Stomach (tissue), 9 donors: ENCODE results near the gene PSD2. TPM values are rescaled to one million over a fixed set of nuclear protein-coding genes. Genes with fewer than 3 reads are reported as not detected.

Experiments
- DNase-seq, 2 donors: peaks; one replicate each; pipeline versions ENCODE4 v3.0.0 to v3.0.0-alpha.2; 2013 to 2019
- H3K27ac ChIP-seq, 5 donors: fragments of 200-600 bp in 4 of 5; sonication (generic) in 4 of 5; one replicate each; pipeline ENCODE4 v1.5.1; 2013 to 2019; ENCODE audit warnings: mild to moderate bottlenecking in 1 of 5, moderate library complexity in 1 of 5
- H3K27me3 ChIP-seq, 3 donors: fragments of 200-600 bp; sonication (generic); one replicate each; pipeline ENCODE4 v1.5.1; 2017 to 2019; ENCODE audit warnings: mixed run types in 1 of 3
- H3K36me3 ChIP-seq, 4 donors: fragments of 200-600 bp; sonication (generic); 1 replicate in 3 of 4; 2 replicates in 1 of 4; pipeline ENCODE4 v1.5.1; 2016 to 2019
- H3K4me1 ChIP-seq, 4 donors: fragments of 200-600 bp; sonication (generic); one replicate each; pipeline ENCODE4 v1.5.1; 2016 to 2019
- H3K4me3 ChIP-seq, 4 donors: fragments of 200-600 bp; sonication (generic) in 3 of 4; one replicate each; pipeline ENCODE4 v1.5.1; 2016 to 2019; ENCODE audit warnings: mild to moderate bottlenecking in 1 of 4
- H3K9me3 ChIP-seq, 4 donors: fragments of 200-600 bp; sonication (generic); one replicate each; pipeline ENCODE4 v1.5.1; 2016 to 2019
- EP300 ChIP-seq: sonication (generic); formaldehyde crosslinking; IDR thresholded peaks from one replicate; pipeline ENCODE4 v1.6.1; 2017; ENCODE audit warnings: antibody characterized with exemption
- POLR2A ChIP-seq, 4 donors: fragments of 450-650 bp; IDR thresholded peaks; one replicate each; pipeline ENCODE4 v1.6.1; 2016; ENCODE audit warnings: antibody characterized with exemption in 4 of 4, control low read depth in 2 of 4, mild to moderate bottlenecking in 1 of 4, moderate library complexity in 1 of 4
- POLR2AphosphoS5 ChIP-seq, 3 donors: sonication (generic); formaldehyde crosslinking; IDR thresholded peaks; one replicate each; pipeline ENCODE4 v1.6.1; 2016; ENCODE audit warnings: antibody characterized with exemption in 3 of 3
- WGBS, 5 donors: extraction: QIAGEN DNeasy Blood & Tissue Kit in 3 of 5; methylation state at CpG; one replicate each; pipeline versions ENCODE4 v1.1.5 to v1.1.7; 2013 to 2018; 5-methylcytosine and 5-hydroxymethylcytosine counted together
- intact Hi-C: fragments of 100-400 bp; cut with DNase I; formaldehyde crosslinking; loops from one replicate; pipeline ENCODE4 v1.15.1; 2023; ENCODE audit warnings: low total_unique reads
- polyA plus RNA-seq, 3 donors: library from polyadenylated mRNA; stranded (reverse); fragments of 200-250 nt; gene quantifications; one replicate each; pipeline ENCODE4 v1.2.3, GENCODE V29; 2013
- small RNA-seq, 4 donors: library from RNA; depleted of rRNA; stranded (forward); fragments of <200 nt; gene quantifications; one replicate each; pipeline ENCODE3, GENCODE V24; 2016
- total RNA-seq, 5 donors: library from RNA; depleted of rRNA; stranded (reverse); fragments of >200 nt; gene quantifications; one replicate each; pipeline versions ENCODE4 v1.1.0 to v1.2.3, GENCODE V29; 2014 to 2016
- TF ChIP-seq, protein P1 (sequence below), 7 experiments: fragments of 450-650 bp in 4 of 7; fragments of 200-600 bp in 3 of 7; sonication (generic) in 3 of 7; IDR thresholded peaks; one replicate each; pipeline ENCODE4 v1.5.1; 2016 to 2019; ENCODE audit warnings: antibody characterized with exemption in 7 of 7, control low read depth in 2 of 7, mild to moderate bottlenecking in 1 of 7
- donor health status: healthy with polysubstance abuse.
- donor health status: Bipolar disorder and iron deficiency.
- donor health status: healthy.

Gene PSD2
- total and polyA plus RNA-seq, 8 donors, result 0.05 to 0.73 TPM; not detected in 6

DNA sequence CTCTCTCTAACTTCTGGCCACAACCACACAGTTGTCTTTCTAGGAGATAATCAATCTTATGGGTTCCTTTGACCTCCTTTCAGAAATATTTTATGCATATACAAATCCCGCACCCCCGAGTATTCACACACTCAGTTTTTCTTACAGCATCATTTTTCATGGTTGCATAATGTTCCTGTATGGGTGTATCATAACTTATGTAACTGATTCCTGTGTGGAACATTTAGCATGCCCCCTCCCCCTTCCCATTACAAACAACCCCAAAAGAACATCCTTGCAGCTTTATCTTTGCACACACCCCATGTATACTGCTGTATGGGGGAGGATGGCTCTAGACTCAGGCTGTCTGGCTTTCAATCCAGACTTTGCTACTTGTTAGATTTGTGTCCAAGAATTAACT is 93.8 kb downstream of the PSD2 start:
- TF ChIP-seq, protein P1, sequence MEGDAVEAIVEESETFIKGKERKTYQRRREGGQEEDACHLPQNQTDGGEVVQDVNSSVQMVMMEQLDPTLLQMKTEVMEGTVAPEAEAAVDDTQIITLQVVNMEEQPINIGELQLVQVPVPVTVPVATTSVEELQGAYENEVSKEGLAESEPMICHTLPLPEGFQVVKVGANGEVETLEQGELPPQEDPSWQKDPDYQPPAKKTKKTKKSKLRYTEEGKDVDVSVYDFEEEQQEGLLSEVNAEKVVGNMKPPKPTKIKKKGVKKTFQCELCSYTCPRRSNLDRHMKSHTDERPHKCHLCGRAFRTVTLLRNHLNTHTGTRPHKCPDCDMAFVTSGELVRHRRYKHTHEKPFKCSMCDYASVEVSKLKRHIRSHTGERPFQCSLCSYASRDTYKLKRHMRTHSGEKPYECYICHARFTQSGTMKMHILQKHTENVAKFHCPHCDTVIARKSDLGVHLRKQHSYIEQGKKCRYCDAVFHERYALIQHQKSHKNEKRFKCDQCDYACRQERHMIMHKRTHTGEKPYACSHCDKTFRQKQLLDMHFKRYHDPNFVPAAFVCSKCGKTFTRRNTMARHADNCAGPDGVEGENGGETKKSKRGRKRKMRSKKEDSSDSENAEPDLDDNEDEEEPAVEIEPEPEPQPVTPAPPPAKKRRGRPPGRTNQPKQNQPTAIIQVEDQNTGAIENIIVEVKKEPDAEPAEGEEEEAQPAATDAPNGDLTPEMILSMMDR (IDR thresholded peaks at IDR 0.05), result no peak
- TF ChIP-seq POLR2AphosphoS5 (IDR thresholded peaks at IDR 0.05) (no peak), EP300 (no peak), POLR2A (IDR thresholded peaks at IDR 0.05) (no peak)
- Histone ChIP-seq H3K27me3 (no peaks in the 10 kb centered on the region), H3K9me3 (no peaks in the 10 kb centered on the region), H3K4me1 (peaks cover 0 to under 1% (median 0%) of the 10 kb centered on the region in 4 donors), H3K27ac (no peak overlapping the region), H3K4me3 (no peak overlapping the region), H3K36me3 (peaks cover 0 to 21% (median 0%) of the 10 kb centered on the region in 4 donors)
- intact Hi-C loops, result no loop called here
- WGBS, 5 donors, result 85 to 97% (median 94%) methylated on average over 2 of the region's 2 CpGs
- no peak for DNase-seq

DNA sequence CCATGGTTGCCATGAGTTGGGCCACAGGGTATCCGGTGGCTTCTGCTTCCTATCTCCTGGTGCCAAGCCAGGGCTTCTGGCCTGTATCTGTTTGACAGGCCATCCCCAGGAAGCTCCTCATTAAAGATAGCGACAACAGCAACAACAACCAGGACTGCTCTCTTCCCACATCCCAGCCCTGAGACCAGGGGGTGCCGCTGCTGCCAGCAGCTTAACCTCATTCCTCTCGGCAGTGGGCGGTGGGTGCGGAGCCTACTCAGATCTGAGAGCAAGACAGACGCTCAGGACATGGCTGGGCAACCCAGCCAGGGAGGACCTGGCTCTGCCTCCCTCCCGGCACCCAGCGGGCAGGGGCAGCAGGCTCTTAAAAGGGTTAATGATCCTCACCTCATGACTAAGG is 98.3 kb downstream of the PSD2 start:
- no peak overlapping the region for H3K4me3 ChIP-seq
- H3K27ac ChIP-seq, result no peak overlapping the region
- TF ChIP-seq, protein P1 (IDR thresholded peaks at IDR 0.05), result no peak
- TF ChIP-seq POLR2A (IDR thresholded peaks at IDR 0.05) (no peak), EP300 (no peak), POLR2AphosphoS5 (IDR thresholded peaks at IDR 0.05) (no peak)
- intact Hi-C loops, result no loop called here
- H3K9me3 ChIP-seq, result no peaks in the 10 kb centered on the region
- H3K36me3 ChIP-seq, result no peaks in the 10 kb centered on the region
- H3K4me1 ChIP-seq, result peaks cover 0 to 20% (median 5%) of the 10 kb centered on the region in 4 donors
- H3K27me3 ChIP-seq, result no peaks in the 10 kb centered on the region
- WGBS, 5 donors, result 71 to 90% (median 82%) methylated on average over 1 to 9 of the region's 9 CpGs
- no peak for DNase-seq

Small RNA genes within 50 kb of the gene (small RNA-seq; reads per million reads assigned to genes)
- gene AC008667.4, result 0 reads per million in 4 donors

Other genes with a start within 250 kb of the PSD2 start
- gene UBE2D2, start 234.5 kb upstream of the PSD2 start, total RNA-seq, result 100 to 1,000 TPM in 1 of 5 donors, 10 to 100 TPM in 4; 29.8 to 220 (median 76.0) TPM
- 100 to 1,000 TPM in 1 of 3 donors, 10 to 100 TPM in 2; 66.4 to 106 (median 75.1) TPM for gene UBE2D2, start 234.5 kb upstream of the PSD2 start, polyA plus RNA-seq
- gene CXXC5, start 147.5 kb upstream of the PSD2 start, total RNA-seq, result 100 to 1,000 TPM in 1 of 5 donors, 10 to 100 TPM in 4; 25.9 to 101 (median 32.7) TPM
- gene CXXC5, start 147.5 kb upstream of the PSD2 start, polyA plus RNA-seq, result 10 to 100 TPM; 18.3 to 26.3 (median 22.2) TPM
- gene NRG2, start 247.5 kb downstream of the PSD2 start, total RNA-seq, result 10 to 100 TPM in 1 of 5 donors, 1 to 10 TPM in 2, under 1 TPM in 1, not detected in 1; 0.37 to 22.2 (median 1.8) TPM
- gene NRG2, start 247.5 kb downstream of the PSD2 start, polyA plus RNA-seq, result 1 to 10 TPM in 2 of 3 donors, under 1 TPM in 1; 0.25 to 2.7 (median 1.2) TPM